ENCODE measurements around the gene POU3F1. TPM values are rescaled to one million over a fixed set of nuclear protein-coding genes. Genes with fewer than 3 reads are reported as not detected.

The POU3F1 gene
- total RNA-seq, 1 experiment from 2014 or later: not detected

DNA sequence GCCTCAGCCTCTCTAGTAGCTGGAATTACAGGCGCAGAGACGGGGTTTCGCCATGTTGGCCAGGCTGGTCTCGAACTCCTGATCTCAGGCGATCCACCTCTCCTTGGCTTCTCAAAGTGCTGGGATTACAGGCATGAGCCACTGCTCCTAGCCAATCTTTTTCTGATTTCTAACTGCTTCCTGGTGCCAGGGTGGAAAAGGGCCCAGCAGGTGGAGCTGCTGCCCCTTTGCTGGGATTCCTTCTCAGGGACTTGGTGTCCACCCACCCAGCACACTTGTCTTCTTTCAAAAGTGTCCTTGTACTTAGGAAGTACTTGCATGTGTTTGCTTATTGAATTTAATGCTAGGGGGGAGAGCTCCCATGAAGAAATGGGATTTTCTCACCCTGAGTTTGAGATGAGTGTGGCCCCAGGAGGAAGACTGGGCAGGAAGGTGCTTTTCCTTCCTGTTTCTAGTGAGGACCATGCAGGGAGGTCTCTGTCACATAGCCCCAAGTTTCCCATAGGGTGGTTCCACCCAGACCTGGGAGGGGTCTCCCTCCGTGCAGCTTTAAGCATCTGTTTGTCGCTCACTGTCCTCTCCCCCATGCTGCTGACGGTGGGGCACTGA is 19.9 kb downstream of the POU3F1 start:
- Mint-ChIP-seq H3K27me3 (ENCODE audit: insufficient read depth, unreplicated experiment) (no peaks in the 10 kb centered on the region), H3K36me3 (ENCODE audit: insufficient read depth, unreplicated experiment) (peaks cover 39% of the 10 kb centered on the region), H3K27ac (ENCODE audit: unreplicated experiment) (no peak overlapping the region), H3K9me3 (ENCODE audit: unreplicated experiment) (no peaks in the 10 kb centered on the region), H3K4me3 (ENCODE audit: unreplicated experiment) (no peak overlapping the region), H3K4me1 (ENCODE audit: low read depth, unreplicated experiment) (no peaks in the 10 kb centered on the region)
- POLR2A ChIA-PET: interaction anchor here (0.6 kb wide), 1 partner anchor 1620 kb away, joined by 5 read pairs; no protein-coding TSS in a partner anchor
- Histone ChIP-seq H3K4me1 (no peaks in the 10 kb centered on the region), H3K9me3 (no peaks in the 10 kb centered on the region), H3K36me3 (ENCODE audit: control insufficient read depth, insufficient read depth, low read length) (no peaks in the 10 kb centered on the region), H3K27me3 (replicated peaks; ENCODE audit: control insufficient read depth, insufficient read depth, low read length) (no peaks in the 10 kb centered on the region), H3K4me3 (ENCODE audit: low read depth, low read length) (no peak overlapping the region)
- DNase-seq: peak in 1 of 2 experiments; percentile 54
- no TSS peak for BruUV-seq (replicated peaks)
- intact Hi-C loops (cut with micrococcal nuclease; ENCODE audit: unreplicated experiment): loop anchor here (5.0 kb wide), 2 partner anchors 376 to 811 kb away; no protein-coding TSS in a partner anchor
- CTCF ChIA-PET: no interaction called here
- TF ChIP-seq, protein P1, sequence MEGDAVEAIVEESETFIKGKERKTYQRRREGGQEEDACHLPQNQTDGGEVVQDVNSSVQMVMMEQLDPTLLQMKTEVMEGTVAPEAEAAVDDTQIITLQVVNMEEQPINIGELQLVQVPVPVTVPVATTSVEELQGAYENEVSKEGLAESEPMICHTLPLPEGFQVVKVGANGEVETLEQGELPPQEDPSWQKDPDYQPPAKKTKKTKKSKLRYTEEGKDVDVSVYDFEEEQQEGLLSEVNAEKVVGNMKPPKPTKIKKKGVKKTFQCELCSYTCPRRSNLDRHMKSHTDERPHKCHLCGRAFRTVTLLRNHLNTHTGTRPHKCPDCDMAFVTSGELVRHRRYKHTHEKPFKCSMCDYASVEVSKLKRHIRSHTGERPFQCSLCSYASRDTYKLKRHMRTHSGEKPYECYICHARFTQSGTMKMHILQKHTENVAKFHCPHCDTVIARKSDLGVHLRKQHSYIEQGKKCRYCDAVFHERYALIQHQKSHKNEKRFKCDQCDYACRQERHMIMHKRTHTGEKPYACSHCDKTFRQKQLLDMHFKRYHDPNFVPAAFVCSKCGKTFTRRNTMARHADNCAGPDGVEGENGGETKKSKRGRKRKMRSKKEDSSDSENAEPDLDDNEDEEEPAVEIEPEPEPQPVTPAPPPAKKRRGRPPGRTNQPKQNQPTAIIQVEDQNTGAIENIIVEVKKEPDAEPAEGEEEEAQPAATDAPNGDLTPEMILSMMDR (IDR thresholded peaks at IDR 0.05; ENCODE audit: insufficient read depth in 1 of 2, low read depth in 1 of 2, low read length in 1 of 2, severe bottlenecking in 1 of 2, unreplicated experiment in 1 of 2): peak; percentile 48 to 57

DNA sequence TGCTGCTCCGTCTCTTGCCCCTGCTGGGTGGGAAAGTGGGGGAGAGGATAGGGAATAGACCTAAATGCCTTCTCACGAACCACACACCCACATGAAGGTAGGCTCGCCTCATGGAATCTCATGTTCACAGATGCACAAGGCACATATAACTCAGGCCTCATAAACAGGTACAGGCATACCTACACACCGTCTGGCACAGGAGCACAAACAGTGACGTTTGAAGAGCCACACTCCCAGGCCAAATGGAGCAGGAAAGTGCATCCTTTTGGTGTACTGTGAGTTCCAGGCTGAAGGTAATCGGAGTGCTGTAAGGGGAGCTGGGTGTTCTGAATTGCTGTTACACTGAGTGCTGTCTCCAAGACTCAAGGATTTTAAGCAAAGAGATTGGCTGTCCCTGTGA is 20.9 kb downstream of the POU3F1 start:
- no TSS peak for BruUV-seq (replicated peaks)
- intact Hi-C loops (cut with micrococcal nuclease; ENCODE audit: unreplicated experiment): loop anchor here (5.0 kb wide), 2 partner anchors 377 to 812 kb away; no protein-coding TSS in a partner anchor
- Mint-ChIP-seq H3K27ac (ENCODE audit: unreplicated experiment) (no peak overlapping the region), H3K4me1 (ENCODE audit: low read depth, unreplicated experiment) (no peaks in the 10 kb centered on the region), H3K9me3 (ENCODE audit: unreplicated experiment) (no peaks in the 10 kb centered on the region), H3K27me3 (ENCODE audit: insufficient read depth, unreplicated experiment) (no peaks in the 10 kb centered on the region), H3K36me3 (ENCODE audit: insufficient read depth, unreplicated experiment) (peaks cover 46% of the 10 kb centered on the region), H3K4me3 (ENCODE audit: unreplicated experiment) (no peak overlapping the region)
- ChIA-PET CTCF (no interaction called here), POLR2A (no interaction called here)
- Histone ChIP-seq H3K4me1 (no peaks in the 10 kb centered on the region), H3K27me3 (replicated peaks; ENCODE audit: control insufficient read depth, insufficient read depth, low read length) (no peaks in the 10 kb centered on the region), H3K9me3 (no peaks in the 10 kb centered on the region), H3K36me3 (ENCODE audit: control insufficient read depth, insufficient read depth, low read length) (no peaks in the 10 kb centered on the region), H3K4me3 (ENCODE audit: low read depth, low read length) (no peak overlapping the region)
- DNase-seq: no peak
- TF ChIP-seq, protein P1 (IDR thresholded peaks at IDR 0.05; ENCODE audit: insufficient read depth in 1 of 2, low read depth in 1 of 2, low read length in 1 of 2, severe bottlenecking in 1 of 2, unreplicated experiment in 1 of 2): no peak

DNA sequence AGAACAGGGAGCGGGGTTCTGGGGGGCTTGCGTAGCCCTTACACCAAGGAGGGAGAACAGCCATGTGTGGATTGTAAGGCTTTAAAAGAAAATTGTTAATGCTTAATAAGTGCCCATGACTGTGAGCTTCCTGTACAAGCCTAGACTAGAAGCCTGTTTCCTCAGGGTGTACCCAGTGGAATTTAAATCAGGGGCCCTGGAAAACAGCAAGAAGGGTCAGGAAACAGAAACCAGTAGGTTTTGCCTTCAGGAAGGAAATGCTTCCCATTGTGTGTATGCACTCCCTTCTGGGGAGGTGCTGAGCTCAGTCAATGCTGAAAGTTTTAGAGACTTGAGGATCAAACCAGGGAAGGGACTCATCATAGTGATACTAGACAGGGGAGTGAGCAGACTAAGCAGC is 21.4 kb downstream of the POU3F1 start:
- Mint-ChIP-seq H3K27me3 (ENCODE audit: insufficient read depth, unreplicated experiment) (no peaks in the 10 kb centered on the region), H3K4me1 (ENCODE audit: low read depth, unreplicated experiment) (no peaks in the 10 kb centered on the region), H3K27ac (ENCODE audit: unreplicated experiment) (no peak overlapping the region), H3K36me3 (ENCODE audit: insufficient read depth, unreplicated experiment) (peaks cover 50% of the 10 kb centered on the region), H3K4me3 (ENCODE audit: unreplicated experiment) (no peak overlapping the region), H3K9me3 (ENCODE audit: unreplicated experiment) (no peaks in the 10 kb centered on the region)
- no peak for DNase-seq
- Histone ChIP-seq H3K4me1 (no peaks in the 10 kb centered on the region), H3K27me3 (replicated peaks; ENCODE audit: control insufficient read depth, insufficient read depth, low read length) (no peaks in the 10 kb centered on the region), H3K9me3 (no peaks in the 10 kb centered on the region), H3K36me3 (ENCODE audit: control insufficient read depth, insufficient read depth, low read length) (no peaks in the 10 kb centered on the region), H3K4me3 (ENCODE audit: low read depth, low read length) (no peak overlapping the region)
- intact Hi-C loops (cut with micrococcal nuclease; ENCODE audit: unreplicated experiment): loop anchor here (5.0 kb wide), 2 partner anchors 377 to 812 kb away; no protein-coding TSS in a partner anchor
- ChIA-PET CTCF (no interaction called here), POLR2A (no interaction called here)
- TF ChIP-seq, protein P1 (IDR thresholded peaks at IDR 0.05; ENCODE audit: insufficient read depth in 1 of 2, low read depth in 1 of 2, low read length in 1 of 2, severe bottlenecking in 1 of 2, unreplicated experiment in 1 of 2): no peak
- no TSS peak for BruUV-seq (replicated peaks)
